Trophoblast cell (in vitro differentiated cells and primary cell): Measurements from ENCODE around the gene NIPA2.
A peak's percentile ranks its signal among the peaks of the same experiment; 100 is the strongest.

ENCODE experiments used
- DNase-seq, 2 donors: peaks; one replicate each; pipeline ENCODE4 v3.0.0-alpha.2; 2016
- H2AFZ ChIP-seq: 2 replicates; pipeline ENCODE4 v1.6.1; 2013; ENCODE audit warnings: low read length, moderate library complexity, mild to moderate bottlenecking; ENCODE audit not compliant: insufficient read depth, poor library complexity
- H2AK5ac ChIP-seq: 2 replicates; pipeline ENCODE4 v1.6.1; 2013; ENCODE audit warnings: mild to moderate bottlenecking, low read length
- H2BK120ac ChIP-seq: 2 replicates; pipeline ENCODE4 v1.6.1; 2013; ENCODE audit warnings: low read length, mild to moderate bottlenecking, moderate library complexity; ENCODE audit not compliant: insufficient read depth, poor library complexity
- H2BK12ac ChIP-seq: 2 replicates; pipeline ENCODE4 v1.6.1; 2013; ENCODE audit warnings: mild to moderate bottlenecking, low read length, moderate library complexity
- H2BK5ac ChIP-seq: 2 replicates; pipeline ENCODE4 v1.6.1; 2013; ENCODE audit warnings: low read length, low read depth, moderate library complexity, mild to moderate bottlenecking; ENCODE audit not compliant: poor library complexity
- H3K14ac ChIP-seq: 2 replicates; pipeline ENCODE4 v1.6.1; 2013; ENCODE audit warnings: mild to moderate bottlenecking, low read length
- H3K18ac ChIP-seq: 2 replicates; pipeline ENCODE4 v1.6.1; 2013; ENCODE audit warnings: mild to moderate bottlenecking, low read length
- H3K23ac ChIP-seq: 2 replicates; pipeline ENCODE4 v1.6.1; 2013; ENCODE audit warnings: low read length
- H3K27ac ChIP-seq: 2 replicates; pipeline ENCODE4 v1.5.1; 2013; ENCODE audit warnings: low read depth, mild to moderate bottlenecking, inconsistent platforms, low read length, moderate library complexity
- H3K27me3 ChIP-seq: 2 replicates; pipeline ENCODE4 v1.6.1; 2013; ENCODE audit warnings: inconsistent platforms, mild to moderate bottlenecking, low read length, moderate library complexity; ENCODE audit not compliant: insufficient read depth
- H3K36me3 ChIP-seq, 2 experiments: 1 replicate in 1 of 2; 2 replicates in 1 of 2; pipeline ENCODE4 v1.6.1; 2013; ENCODE audit warnings: low read length in 2 of 2, mild to moderate bottlenecking in 2 of 2, moderate library complexity in 1 of 2; ENCODE audit not compliant: insufficient read depth in 2 of 2, control insufficient read depth in 1 of 2
- H3K4ac ChIP-seq: 2 replicates; pipeline ENCODE4 v1.6.1; 2013; ENCODE audit warnings: low read depth, mild to moderate bottlenecking, low read length, moderate library complexity
- H3K4me1 ChIP-seq, 2 experiments: 1 replicate in 1 of 2; 2 replicates in 1 of 2; pipeline ENCODE4 v1.6.1; 2013; ENCODE audit warnings: low read length in 2 of 2, mild to moderate bottlenecking in 2 of 2, moderate library complexity in 1 of 2; ENCODE audit not compliant: insufficient read depth in 2 of 2, control insufficient read depth in 1 of 2
- H3K4me2 ChIP-seq: 2 replicates; pipeline ENCODE4 v1.6.1; 2013; ENCODE audit warnings: inconsistent platforms, mild to moderate bottlenecking, low read length, moderate library complexity
- H3K4me3 ChIP-seq: 2 replicates; pipeline ENCODE4 v1.5.1; 2013; ENCODE audit warnings: mild to moderate bottlenecking, low read depth, low read length, inconsistent platforms
- H3K79me1 ChIP-seq: one replicate; pipeline ENCODE4 v1.6.1; 2013; ENCODE audit warnings: low read length
- H3K79me2 ChIP-seq: 2 replicates; pipeline ENCODE4 v1.6.1; 2013; ENCODE audit warnings: low read length, mild to moderate bottlenecking; ENCODE audit not compliant: control insufficient read depth, insufficient read depth, poor library complexity
- H3K9ac ChIP-seq: 2 replicates; pipeline ENCODE4 v1.6.1; 2013; ENCODE audit warnings: mild to moderate bottlenecking, low read length
- H3K9me3 ChIP-seq: 2 replicates; pipeline ENCODE4 v1.6.1; 2013; ENCODE audit warnings: low read depth, mild to moderate bottlenecking, control low read depth, inconsistent platforms, low read length; ENCODE audit not compliant: insufficient read depth
- H4K12ac ChIP-seq: 2 replicates; pipeline ENCODE4 v1.6.1; 2013; ENCODE audit warnings: low read depth, mild to moderate bottlenecking, low read length, moderate library complexity
- H4K8ac ChIP-seq: 2 replicates; pipeline ENCODE4 v1.6.1; 2013; ENCODE audit warnings: low read depth, mild to moderate bottlenecking, low read length, moderate library complexity
- H4K91ac ChIP-seq: one replicate; pipeline ENCODE4 v1.6.1; 2013; ENCODE audit warnings: low read depth, mild to moderate bottlenecking, low read length, moderate library complexity
- WGBS: extraction: QIAGEN DNeasy Blood & Tissue Kit; methylation state at CpG from one replicate; pipeline ENCODE4 v1.1.7; 2013; ENCODE audit warnings: missing lambda C conversion rate; ENCODE audit not compliant: insufficient read length, insufficient coverage; ENCODE audit errors: extremely low coverage; 5-methylcytosine and 5-hydroxymethylcytosine counted together

NIPA2 gene

DNA sequence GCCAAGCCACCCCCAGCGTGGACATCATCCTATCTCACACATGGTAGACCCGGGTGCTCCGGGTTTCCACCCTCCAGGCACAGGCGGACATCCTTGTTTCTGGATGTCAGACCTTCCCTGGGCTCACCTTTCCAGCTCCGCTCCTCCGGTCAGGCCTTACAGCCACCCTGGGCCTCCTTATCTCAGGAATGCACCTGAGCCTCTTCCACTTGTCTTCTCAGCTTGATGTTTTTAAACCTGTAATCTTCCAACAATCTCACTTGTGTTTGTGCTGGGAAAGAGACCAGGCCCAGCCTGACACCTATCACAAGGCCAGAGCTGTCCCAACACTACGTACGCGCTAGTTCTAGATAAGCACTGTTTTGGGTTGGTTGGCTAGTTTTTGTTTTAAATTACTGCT is 53.9 kb downstream of the NIPA2 start:
- no CpG with 5 or more reads among the region's 9 CpGs for WGBS
- DNase-seq: peak; percentile 96 to 98

GRCh38 chr15:22893081-22893480 is 54.6 kb downstream of the NIPA2 start:
- Histone ChIP-seq H3K4me1 (peaks cover 9 to 15% of the 10 kb centered on the region in 2 experiments), H3K4me3 (peak overlapping the region; percentile 6), H2BK5ac (no peak overlapping the region), H3K27me3 (no peaks in the 10 kb centered on the region), H3K9me3 (peaks cover 2% of the 10 kb centered on the region), H4K91ac (peak overlapping the region; percentile 57), H3K79me2 (no peaks in the 10 kb centered on the region), H3K4me2 (no peak overlapping the region), H3K9ac (no peak overlapping the region), H3K36me3 (peaks cover 29 to 35% of the 10 kb centered on the region in 2 experiments), H4K12ac (peak overlapping the region; percentile 11), H3K23ac (no peak overlapping the region), H3K79me1 (peaks cover 8% of the 10 kb centered on the region), H3K18ac (peak overlapping the region; percentile 25), H2BK12ac (peak overlapping the region; percentile 61), H2BK120ac (no peak overlapping the region), H3K27ac (no peak overlapping the region), H3K14ac (no peak overlapping the region), H2AK5ac (peak overlapping the region; percentile 87), H4K8ac (no peak overlapping the region), H2AFZ (no peak overlapping the region), H3K4ac (no peak overlapping the region)
- no CpG with 5 or more reads among the region's 17 CpGs for WGBS
- DNase-seq: no peak

More for the DNA sequence above, 53.9 kb downstream of the NIPA2 start:
- Histone ChIP-seq H3K23ac (no peak overlapping the region), H3K14ac (no peak overlapping the region), H3K36me3 (peaks cover 31 to 37% of the 10 kb centered on the region in 2 experiments), H3K27ac (no peak overlapping the region), H3K4me1 (peaks cover 9 to 15% of the 10 kb centered on the region in 2 experiments), H3K4ac (no peak overlapping the region), H4K8ac (no peak overlapping the region), H2AFZ (no peak overlapping the region), H3K4me3 (no peak overlapping the region), H3K18ac (no peak overlapping the region), H4K12ac (no peak overlapping the region), H3K79me1 (peaks cover 8% of the 10 kb centered on the region), H3K9me3 (peaks cover 4% of the 10 kb centered on the region), H3K27me3 (no peaks in the 10 kb centered on the region), H4K91ac (no peak overlapping the region), H3K9ac (no peak overlapping the region), H3K79me2 (no peaks in the 10 kb centered on the region), H2AK5ac (no peak overlapping the region), H2BK120ac (no peak overlapping the region), H2BK12ac (no peak overlapping the region), H3K4me2 (no peak overlapping the region), H2BK5ac (no peak overlapping the region)

DNA sequence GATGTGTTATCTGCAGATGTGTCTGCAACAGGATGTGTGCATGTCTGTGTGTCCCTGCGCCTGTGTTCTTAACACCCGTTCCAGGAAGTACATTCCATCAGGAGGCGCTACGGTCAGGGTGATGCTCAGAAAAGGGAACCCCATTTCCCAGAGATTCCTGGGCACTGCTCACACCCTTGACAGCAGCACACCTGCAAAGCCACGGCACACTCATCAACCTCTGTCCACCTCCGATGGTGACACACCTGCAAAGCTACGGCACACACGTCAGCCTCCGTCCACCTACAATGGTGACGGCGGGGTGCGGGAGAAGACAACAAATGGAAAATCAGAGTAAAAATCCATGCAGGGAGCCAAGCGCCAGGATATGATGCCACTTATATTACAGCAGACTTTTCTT is 55.4 kb downstream of the NIPA2 start:
- no peak overlapping the region for H4K12ac ChIP-seq
- no peak overlapping the region for H2AFZ ChIP-seq
- no peak overlapping the region for H2BK120ac ChIP-seq
- H3K18ac ChIP-seq: no peak overlapping the region
- no peak overlapping the region for H3K23ac ChIP-seq
- H3K4me2 ChIP-seq: no peak overlapping the region
- DNase-seq: no peak
- H3K4me1 ChIP-seq: peaks cover 9 to 15% of the 10 kb centered on the region in 2 experiments
- H3K4ac ChIP-seq: no peak overlapping the region
- H2AK5ac ChIP-seq: no peak overlapping the region
- no peak overlapping the region for H4K91ac ChIP-seq
- no peaks in the 10 kb centered on the region for H3K27me3 ChIP-seq
- no CpG with 5 or more reads among the region's 13 CpGs for WGBS
- peaks cover 8% of the 10 kb centered on the region for H3K79me1 ChIP-seq
- no peak overlapping the region for H3K4me3 ChIP-seq
- peaks cover 29 to 34% of the 10 kb centered on the region in 2 experiments for H3K36me3 ChIP-seq
- H4K8ac ChIP-seq: no peak overlapping the region
- no peaks in the 10 kb centered on the region for H3K79me2 ChIP-seq
- peaks cover 2% of the 10 kb centered on the region for H3K9me3 ChIP-seq
- H3K14ac ChIP-seq: no peak overlapping the region
- no peak overlapping the region for H2BK5ac ChIP-seq
- no peak overlapping the region for H2BK12ac ChIP-seq
- H3K27ac ChIP-seq: no peak overlapping the region
- no peak overlapping the region for H3K9ac ChIP-seq

GRCh38 chr15:22895465-22896190 is 57.2 kb downstream of the NIPA2 start:
- Histone ChIP-seq H3K36me3 (peaks cover 28 to 39% of the 10 kb centered on the region in 2 experiments), H3K27ac (peak overlapping the region; percentile 16), H4K8ac (no peak overlapping the region), H2AFZ (no peak overlapping the region), H2BK120ac (no peak overlapping the region), H2BK5ac (no peak overlapping the region), H3K23ac (no peak overlapping the region), H3K9me3 (peaks cover 7% of the 10 kb centered on the region), H3K18ac (no peak overlapping the region), H3K79me2 (no peaks in the 10 kb centered on the region), H3K79me1 (peaks cover 8% of the 10 kb centered on the region), H2AK5ac (no peak overlapping the region), H3K27me3 (no peaks in the 10 kb centered on the region), H3K4ac (no peak overlapping the region), H2BK12ac (peak overlapping the region; percentile 16), H4K91ac (no peak overlapping the region), H3K4me1 (peaks cover 9 to 15% of the 10 kb centered on the region in 2 experiments), H4K12ac (no peak overlapping the region), H3K4me2 (peak overlapping the region; percentile 5), H3K9ac (no peak overlapping the region), H3K14ac (no peak overlapping the region), H3K4me3 (no peak overlapping the region)
- peak; percentile 96 to 99 for DNase-seq
- no CpG with 5 or more reads among the region's 10 CpGs for WGBS
